Dendritic cell treated with granulocyte-macrophage colony-stimulating factor and Interleukin-4, amounts not matched to agents 40 ng/mL and 50 ng/mL, for 4 days (primary cell): ENCODE results near the gene RTCB.

Source experiments
- H3K27ac Mint-ChIP-seq: one replicate; pipeline ENCODE4 v1.8.0; 2022; ENCODE audit warnings: mild to moderate bottlenecking, mixed read lengths
- H3K27me3 Mint-ChIP-seq: one replicate; pipeline ENCODE4 v1.8.0; 2022; ENCODE audit warnings: mild to moderate bottlenecking, mixed read lengths
- H3K36me3 Mint-ChIP-seq: one replicate; pipeline ENCODE4 v1.8.0; 2022; ENCODE audit warnings: low read depth, mixed read lengths
- H3K4me1 Mint-ChIP-seq: one replicate; pipeline ENCODE4 v1.8.0; 2022; ENCODE audit warnings: low read depth, mixed read lengths
- H3K4me3 Mint-ChIP-seq: one replicate; pipeline ENCODE4 v1.8.0; 2022; ENCODE audit warnings: mild to moderate bottlenecking, moderate library complexity, mixed read lengths
- H3K9me3 Mint-ChIP-seq: one replicate; pipeline ENCODE4 v1.8.0; 2022; ENCODE audit warnings: mixed read lengths
- intact Hi-C: fragments of 100-400 bp; cut with micrococcal nuclease; formaldehyde crosslinking; loops from one replicate; pipeline ENCODE4 v1.15.0; 2022

The RTCB gene

GRCh38 chr22:32411829-32412592, at the start of gene RTCB:
TSS of gene RTCB (minus strand) at chr22:32412247. CDS start at chr22:32412156, 91 bp downstream.
- intact Hi-C loops = no loop called here
- H3K36me3 Mint-ChIP-seq = peaks cover 31% of the 10 kb centered on the region
- H3K27me3 Mint-ChIP-seq = peaks cover 17% of the 10 kb centered on the region
- H3K9me3 Mint-ChIP-seq = no peaks in the 10 kb centered on the region
- peaks cover 33% of the 10 kb centered on the region for H3K4me1 Mint-ChIP-seq
- H3K4me3 Mint-ChIP-seq = peak within 1 kb of the TSS; percentile 83
- H3K27ac Mint-ChIP-seq = peak within 1 kb of the TSS; percentile 89

GRCh38 chr22:32457031-32457430, 45.0 kb upstream of the RTCB start:
- intact Hi-C loops = no loop called here
- H3K27ac Mint-ChIP-seq = no peak overlapping the region

DNA sequence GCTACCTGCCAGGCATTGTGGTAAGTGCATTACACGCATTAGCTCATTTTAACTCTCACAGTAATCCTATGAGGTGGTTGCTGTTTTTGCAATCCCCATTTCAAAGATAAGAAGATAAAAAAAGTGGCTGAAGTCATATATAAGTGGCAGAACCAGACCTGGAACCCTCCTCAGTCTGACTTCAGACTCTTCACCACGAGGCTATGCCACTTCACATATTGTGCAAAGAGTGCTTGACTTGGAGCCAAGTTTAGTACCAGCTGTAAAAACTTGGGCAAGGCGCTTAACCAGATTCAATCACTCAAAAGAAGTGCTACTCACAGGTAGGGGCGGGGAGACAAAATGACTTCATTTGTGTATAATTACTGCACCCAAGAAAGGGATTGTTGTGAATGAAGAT, 36.9 kb upstream of the RTCB start:
- Mint-ChIP-seq H3K36me3 (no peaks in the 10 kb centered on the region), H3K4me3 (no peak overlapping the region), H3K27me3 (peaks cover 18% of the 10 kb centered on the region), H3K9me3 (no peaks in the 10 kb centered on the region), H3K27ac (no peak overlapping the region), H3K4me1 (no peaks in the 10 kb centered on the region)
- intact Hi-C loops = no loop called here

More at GRCh38 chr22:32457031-32457430, 45.0 kb upstream of the RTCB start:
- Mint-ChIP-seq H3K27me3 (peaks cover 37% of the 10 kb centered on the region), H3K4me3 (no peak overlapping the region), H3K9me3 (no peaks in the 10 kb centered on the region), H3K4me1 (peaks cover 6% of the 10 kb centered on the region), H3K36me3 (no peaks in the 10 kb centered on the region)

DNA sequence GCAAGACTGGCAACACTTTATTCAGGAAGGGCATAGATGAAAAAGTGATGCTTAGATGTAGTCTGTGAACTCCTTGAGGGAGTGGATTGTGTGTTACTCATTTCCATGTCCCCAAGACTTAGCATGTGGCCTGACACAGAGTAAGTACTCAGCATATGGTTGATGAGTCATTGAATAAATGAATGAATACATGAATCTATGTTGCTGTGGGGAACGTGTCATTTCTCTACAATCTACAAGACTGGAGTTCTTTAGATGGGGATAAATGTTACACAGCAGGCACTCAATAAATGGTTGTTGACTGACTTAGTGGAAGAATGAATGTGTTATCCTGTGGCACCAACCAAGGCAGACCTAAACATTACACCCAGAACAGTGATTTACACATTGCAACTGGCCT, 34.3 kb upstream of the RTCB start:
- Mint-ChIP-seq H3K27ac (no peak overlapping the region), H3K4me3 (no peak overlapping the region), H3K36me3 (no peaks in the 10 kb centered on the region), H3K9me3 (no peaks in the 10 kb centered on the region), H3K27me3 (peaks cover 7% of the 10 kb centered on the region), H3K4me1 (no peaks in the 10 kb centered on the region)
- intact Hi-C loops = no loop called here

GRCh38 chr22:32444068-32444467, 32.0 kb upstream of the RTCB start:
- intact Hi-C loops = no loop called here
- H3K27ac Mint-ChIP-seq = no peak overlapping the region

DNA sequence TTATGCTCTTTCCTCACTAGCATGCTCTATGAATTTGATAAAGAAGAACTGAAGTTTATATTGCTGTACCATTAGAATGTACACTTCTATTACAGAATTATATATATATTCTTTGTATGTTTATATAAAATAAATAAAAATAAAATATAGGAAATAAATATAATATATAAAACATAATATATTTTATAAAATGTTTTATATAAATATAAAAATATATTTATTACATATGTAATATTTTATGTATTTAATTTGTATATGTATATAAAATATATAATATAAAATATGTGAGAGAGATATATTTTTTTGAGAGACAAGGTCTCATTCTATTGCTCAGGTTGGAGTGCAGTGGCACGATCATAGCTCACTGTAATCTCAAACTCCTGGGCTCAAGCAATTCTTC, 18.3 kb upstream of the RTCB start:
- intact Hi-C loops = no loop called here
- peaks cover 26% of the 10 kb centered on the region for H3K27me3 Mint-ChIP-seq
- H3K9me3 Mint-ChIP-seq = no peaks in the 10 kb centered on the region
- H3K4me3 Mint-ChIP-seq = no peak overlapping the region
- no peaks in the 10 kb centered on the region for H3K36me3 Mint-ChIP-seq
- H3K4me1 Mint-ChIP-seq = no peaks in the 10 kb centered on the region
- H3K27ac Mint-ChIP-seq = no peak overlapping the region

More at GRCh38 chr22:32444068-32444467, 32.0 kb upstream of the RTCB start:
- Mint-ChIP-seq H3K9me3 (no peaks in the 10 kb centered on the region), H3K27me3 (peaks cover 7% of the 10 kb centered on the region), H3K4me1 (no peaks in the 10 kb centered on the region), H3K4me3 (no peak overlapping the region), H3K36me3 (no peaks in the 10 kb centered on the region)

DNA sequence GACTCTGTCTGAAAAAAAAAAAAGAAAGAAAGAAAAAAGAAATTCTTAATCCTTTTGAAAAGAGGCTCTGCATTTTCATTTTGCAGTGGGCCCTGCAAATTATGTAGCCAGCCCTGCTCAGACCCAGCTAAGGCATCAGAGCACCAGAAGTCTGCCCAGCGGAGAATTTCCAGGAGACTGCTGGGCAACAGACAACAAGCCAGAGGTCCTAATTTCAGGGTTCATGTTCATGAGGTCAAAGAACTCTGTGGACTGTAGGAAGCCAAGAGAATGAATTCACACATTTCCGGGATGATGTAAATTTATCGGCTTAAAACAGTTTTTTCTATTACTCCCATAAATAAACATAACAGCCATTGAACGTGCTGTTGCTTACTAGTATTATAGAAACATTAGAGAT, 14.8 kb upstream of the RTCB start:
- Mint-ChIP-seq H3K9me3 (peaks cover 9% of the 10 kb centered on the region), H3K27ac (no peak overlapping the region), H3K27me3 (peaks cover 39% of the 10 kb centered on the region), H3K4me1 (peaks cover 4% of the 10 kb centered on the region), H3K36me3 (no peaks in the 10 kb centered on the region), H3K4me3 (no peak overlapping the region)
- intact Hi-C loops = no loop called here

- Mint-ChIP-seq H3K27ac (no peak overlapping the region), H3K36me3 (no peaks in the 10 kb centered on the region), H3K4me1 (peaks cover 8% of the 10 kb centered on the region), H3K9me3 (peaks cover 9% of the 10 kb centered on the region), H3K4me3 (no peak overlapping the region), H3K27me3 (peaks cover 48% of the 10 kb centered on the region)
- intact Hi-C loops = no loop called here
These were observed 11.6 kb upstream of the RTCB start for GRCh38 chr22:32423664-32424063.

DNA sequence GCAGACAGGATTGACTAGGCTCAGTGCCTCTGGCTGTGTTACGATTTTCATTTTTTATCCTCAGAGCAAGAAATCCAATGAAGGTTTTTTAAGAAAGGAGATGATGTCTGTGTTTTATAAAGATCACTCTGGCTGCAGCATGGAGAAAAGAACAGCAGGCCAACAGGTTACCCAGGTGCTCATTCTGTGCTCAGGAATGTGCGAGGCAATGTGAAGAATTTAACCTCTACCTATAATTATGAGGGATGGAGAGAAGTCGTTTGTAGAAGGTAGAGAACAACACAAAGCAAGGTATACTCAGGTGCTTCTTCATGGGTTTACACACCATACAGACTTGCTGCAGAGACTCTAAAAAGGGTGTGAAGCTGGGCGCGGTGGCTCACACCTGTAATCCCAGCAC, 10.0 kb upstream of the RTCB start:
- H3K36me3 Mint-ChIP-seq = no peaks in the 10 kb centered on the region
- peaks cover 8% of the 10 kb centered on the region for H3K4me1 Mint-ChIP-seq
- peaks cover 9% of the 10 kb centered on the region for H3K9me3 Mint-ChIP-seq
- intact Hi-C loops = no loop called here
- H3K27ac Mint-ChIP-seq = no peak overlapping the region
- no peak overlapping the region for H3K4me3 Mint-ChIP-seq
- peaks cover 48% of the 10 kb centered on the region for H3K27me3 Mint-ChIP-seq

GRCh38 chr22:32421484-32421883, 9.4 kb upstream of the RTCB start:
- Mint-ChIP-seq H3K27ac (no peak overlapping the region), H3K36me3 (no peaks in the 10 kb centered on the region), H3K4me3 (no peak overlapping the region), H3K9me3 (peaks cover 9% of the 10 kb centered on the region), H3K4me1 (peaks cover 8% of the 10 kb centered on the region), H3K27me3 (peaks cover 51% of the 10 kb centered on the region)
- intact Hi-C loops = no loop called here

GRCh38 chr22:32417906-32418305, 5.9 kb upstream of the RTCB start:
- H3K27ac Mint-ChIP-seq = no peak overlapping the region
- no peaks in the 10 kb centered on the region for H3K36me3 Mint-ChIP-seq
- intact Hi-C loops = no loop called here
- peaks cover 52% of the 10 kb centered on the region for H3K27me3 Mint-ChIP-seq
- no peak overlapping the region for H3K4me3 Mint-ChIP-seq
- no peaks in the 10 kb centered on the region for H3K9me3 Mint-ChIP-seq
- peaks cover 8% of the 10 kb centered on the region for H3K4me1 Mint-ChIP-seq

DNA sequence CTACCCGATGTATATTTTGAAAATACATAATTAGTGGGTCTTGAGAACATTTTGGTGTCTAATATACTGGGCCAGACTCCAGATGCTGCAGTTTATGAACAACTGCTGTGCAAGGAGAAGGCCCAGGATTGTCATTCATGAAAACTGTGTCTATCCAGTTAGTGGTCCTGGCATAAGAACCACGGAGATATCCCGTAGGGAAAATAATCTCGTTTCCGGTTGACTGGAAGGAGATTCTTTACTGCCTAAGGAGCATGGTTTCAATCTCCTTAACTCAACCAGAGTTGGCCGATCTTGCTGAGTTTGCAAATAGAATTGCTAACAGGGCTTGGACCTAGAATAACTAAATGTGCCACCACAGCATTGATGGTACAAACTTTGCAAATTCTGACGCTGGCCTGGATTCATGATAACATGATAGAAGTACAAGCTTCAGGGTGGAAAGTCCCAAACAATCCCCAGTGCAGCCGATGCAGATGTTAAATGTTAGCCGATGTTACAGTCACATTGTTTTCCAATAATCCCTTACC, 4.6 kb upstream of the RTCB start:
- Mint-ChIP-seq H3K36me3 (peaks cover 5% of the 10 kb centered on the region), H3K4me3 (no peak overlapping the region), H3K27ac (no peak overlapping the region), H3K27me3 (peaks cover 39% of the 10 kb centered on the region), H3K9me3 (no peaks in the 10 kb centered on the region), H3K4me1 (peaks cover 2% of the 10 kb centered on the region)
- intact Hi-C loops = no loop called here

DNA sequence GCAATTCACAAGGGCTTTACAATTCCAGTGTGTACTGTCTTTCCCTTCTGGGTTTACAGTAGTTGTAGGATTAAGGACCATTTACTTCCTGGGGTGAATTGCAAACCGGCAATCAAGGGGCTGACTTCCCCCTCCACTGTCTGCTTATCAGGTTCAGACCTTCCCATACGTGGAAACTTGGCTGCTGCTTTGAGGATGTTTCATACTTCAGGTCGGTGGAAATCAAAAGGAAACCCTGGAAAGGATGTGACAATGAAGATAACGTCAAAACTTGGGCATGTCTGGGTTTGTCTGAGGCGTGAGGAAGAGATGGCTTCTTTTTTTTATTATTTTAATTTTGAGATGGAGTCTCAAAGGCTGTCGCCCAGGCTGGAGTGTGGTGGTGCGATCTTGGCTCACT, 2.1 kb upstream of the RTCB start:
- peaks cover 28% of the 10 kb centered on the region for H3K27me3 Mint-ChIP-seq
- intact Hi-C loops = no loop called here
- H3K27ac Mint-ChIP-seq = no peak overlapping the region
- no peaks in the 10 kb centered on the region for H3K9me3 Mint-ChIP-seq
- H3K4me1 Mint-ChIP-seq = peaks cover 14% of the 10 kb centered on the region
- H3K4me3 Mint-ChIP-seq = no peak overlapping the region
- peaks cover 16% of the 10 kb centered on the region for H3K36me3 Mint-ChIP-seq

GRCh38 chr22:32413719-32414118, 1.7 kb upstream of the RTCB start:
- Mint-ChIP-seq H3K9me3 (no peaks in the 10 kb centered on the region), H3K27ac (no peak overlapping the region), H3K4me1 (peaks cover 17% of the 10 kb centered on the region), H3K36me3 (peaks cover 21% of the 10 kb centered on the region), H3K4me3 (no peak overlapping the region), H3K27me3 (peaks cover 23% of the 10 kb centered on the region)
- intact Hi-C loops = no loop called here

DNA sequence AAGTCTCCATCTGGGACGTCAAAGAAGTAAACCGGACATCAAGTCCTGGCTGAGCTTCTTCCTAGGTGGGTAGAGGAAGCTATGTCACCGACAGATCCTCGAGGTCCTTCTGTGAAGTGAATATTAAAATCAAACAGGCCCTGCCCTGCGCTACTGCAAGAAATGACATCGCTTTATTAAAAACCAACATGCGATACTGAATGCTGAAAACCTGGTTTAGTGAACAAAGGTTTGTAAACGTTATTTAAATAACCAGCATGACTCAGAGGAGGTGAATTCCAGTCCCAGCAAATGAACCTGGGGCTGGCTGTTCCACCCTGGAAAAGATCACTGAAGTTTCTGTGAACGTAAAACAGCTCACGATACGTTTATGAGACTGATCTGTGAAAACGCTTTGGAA, 645 bp downstream of the RTCB start:
- Mint-ChIP-seq H3K27ac (peak overlapping the region; percentile 89), H3K9me3 (no peaks in the 10 kb centered on the region), H3K4me1 (peaks cover 33% of the 10 kb centered on the region), H3K4me3 (peak overlapping the region; percentile 83), H3K27me3 (peaks cover 12% of the 10 kb centered on the region), H3K36me3 (peaks cover 34% of the 10 kb centered on the region)
- intact Hi-C loops = no loop called here
